K562 (cell line): Measurements from ENCODE around the gene TPRX2. TPM values are rescaled to one million over a fixed set of nuclear protein-coding genes. Genes with fewer than 3 reads are reported as not detected.

Experiments
- ADNP ChIP-seq: fragments of 200-800 bp; sonication (Bioruptor generic); IDR thresholded peaks from 2 replicates; pipeline ENCODE4 v1.6.1; 2016; ENCODE audit warnings: missing genetic modification characterization, missing compliant biosample characterization
- CC2D1A ChIP-seq: fragments of 450-650 bp; IDR thresholded peaks from 2 replicates; pipeline ENCODE4 v1.6.1; 2017; ENCODE audit warnings: mild to moderate bottlenecking
- ETV5 ChIP-seq: sonication (generic); formaldehyde crosslinking; IDR thresholded peaks from 2 replicates; pipeline ENCODE4 v1.4.0; 2020; ENCODE audit warnings: low read depth, mild to moderate bottlenecking, missing genetic modification reagents
- HEY1 ChIP-seq: fragments of 250-450 bp; sonication (Bioruptor Pico); IDR thresholded peaks from 2 replicates; pipeline ENCODE4 v1.5.0; 2020; ENCODE audit warnings: mild to moderate bottlenecking, moderate library complexity, borderline replicate concordance
- KDM4B ChIP-seq, 2 experiments: fragments of 450-650 bp in 1 of 2; sonication (generic) in 1 of 2; IDR thresholded peaks; 2 replicates each; pipeline ENCODE4 v1.6.1; 2016 to 2017; ENCODE audit warnings: borderline replicate concordance in 2 of 2, antibody characterized with exemption in 1 of 2, low read depth in 1 of 2, mild to moderate bottlenecking in 1 of 2
- NFE2 ChIP-seq: IDR thresholded peaks from 2 replicates; pipeline ENCODE4 v1.6.1; 2014; ENCODE audit warnings: antibody characterized with exemption, low read depth
- ZNF583 ChIP-seq: fragments of 250-450 bp; sonication (Bioruptor Pico); IDR thresholded peaks from 2 replicates; pipeline ENCODE4 v1.4.0; 2020
- ZNF707 ChIP-seq: fragments of 250-450 bp; sonication (Bioruptor Pico); conservative IDR thresholded peaks from 2 replicates; pipeline ENCODE4 v1.8.0; 2022; ENCODE audit warnings: inconsistent platforms, mild to moderate bottlenecking, moderate library complexity
- polyA plus RNA-seq, 8 experiments: library from polyadenylated mRNA; depleted of rRNA in 4 of 8; stranded (reverse) in 5 of 8; unstranded in 3 of 8; fragments of >200 nt; fragmentation: Nextera tagmentation in 2 of 8; fragmentation: Illumina TruSeq in 1 of 8; extraction: Ambion mirVana in 2 of 8; extraction: Trizol in 1 of 8; gene quantifications; 2 replicates each; pipeline versions ENCODE4 v1.2.1 to v1.2.3, GENCODE V29; 2011 to 2014; ENCODE audit warnings: inconsistent platforms in 1 of 8, missing spikeins in 1 of 8
- total RNA-seq, 7 experiments: library from RNA; depleted of rRNA in 6 of 7; stranded (reverse); fragments of >200 nt in 6 of 7; fragmentation: Illumina TruSeq in 2 of 7; extraction: Trizol in 2 of 7; gene quantifications; 2 replicates each; pipeline versions ENCODE4 v1.2.1 to v1.2.3, GENCODE V29; 2011 to 2021; ENCODE audit warnings: low replicate concordance in 1 of 7
- TF ChIP-seq, protein P1 (sequence below), 2 experiments: fragments of 450-650 bp; formaldehyde crosslinking in 1 of 2; IDR thresholded peaks; 2 replicates each; pipeline versions ENCODE4 v1.4.0 to v1.6.1; 2014 to 2020; ENCODE audit warnings: mild to moderate bottlenecking in 2 of 2, borderline replicate concordance in 1 of 2, low read depth in 1 of 2
- TF ChIP-seq, protein P2 (sequence below), 2 experiments: fragments of 450-650 bp; conservative IDR thresholded peaks; 2 replicates each; pipeline ENCODE4 v1.6.1; 2017; ENCODE audit warnings: mild to moderate bottlenecking in 2 of 2, moderate library complexity in 2 of 2
- TF ChIP-seq, protein P3 (sequence below): fragments of 450-650 bp; IDR thresholded peaks from 2 replicates; pipeline ENCODE4 v1.6.1; 2017; ENCODE audit warnings: antibody characterized with exemption, mild to moderate bottlenecking

TPRX2 gene
- total and polyA plus RNA-seq, 9 of the 15 experiments (the other 6 are each of a cell fraction or from before 2014, with no cell fraction given) = not detected

DNA sequence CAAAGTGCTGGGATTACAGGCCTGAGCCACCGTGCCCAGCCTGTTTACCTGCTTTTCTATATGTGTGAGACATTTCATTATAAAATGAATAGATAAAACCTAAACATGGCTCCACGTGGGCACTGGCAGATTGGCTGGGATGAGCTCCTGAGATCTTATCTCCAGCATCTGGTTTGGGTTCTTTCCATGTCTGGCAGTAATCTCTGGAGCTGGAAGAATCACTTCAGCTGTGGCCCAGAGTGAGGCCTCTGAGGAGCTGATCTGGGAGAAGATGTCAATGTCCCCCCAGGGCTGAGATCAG lies 32.5 kb downstream of the TPRX2 start (continued):
- TF ChIP-seq, protein P1, sequence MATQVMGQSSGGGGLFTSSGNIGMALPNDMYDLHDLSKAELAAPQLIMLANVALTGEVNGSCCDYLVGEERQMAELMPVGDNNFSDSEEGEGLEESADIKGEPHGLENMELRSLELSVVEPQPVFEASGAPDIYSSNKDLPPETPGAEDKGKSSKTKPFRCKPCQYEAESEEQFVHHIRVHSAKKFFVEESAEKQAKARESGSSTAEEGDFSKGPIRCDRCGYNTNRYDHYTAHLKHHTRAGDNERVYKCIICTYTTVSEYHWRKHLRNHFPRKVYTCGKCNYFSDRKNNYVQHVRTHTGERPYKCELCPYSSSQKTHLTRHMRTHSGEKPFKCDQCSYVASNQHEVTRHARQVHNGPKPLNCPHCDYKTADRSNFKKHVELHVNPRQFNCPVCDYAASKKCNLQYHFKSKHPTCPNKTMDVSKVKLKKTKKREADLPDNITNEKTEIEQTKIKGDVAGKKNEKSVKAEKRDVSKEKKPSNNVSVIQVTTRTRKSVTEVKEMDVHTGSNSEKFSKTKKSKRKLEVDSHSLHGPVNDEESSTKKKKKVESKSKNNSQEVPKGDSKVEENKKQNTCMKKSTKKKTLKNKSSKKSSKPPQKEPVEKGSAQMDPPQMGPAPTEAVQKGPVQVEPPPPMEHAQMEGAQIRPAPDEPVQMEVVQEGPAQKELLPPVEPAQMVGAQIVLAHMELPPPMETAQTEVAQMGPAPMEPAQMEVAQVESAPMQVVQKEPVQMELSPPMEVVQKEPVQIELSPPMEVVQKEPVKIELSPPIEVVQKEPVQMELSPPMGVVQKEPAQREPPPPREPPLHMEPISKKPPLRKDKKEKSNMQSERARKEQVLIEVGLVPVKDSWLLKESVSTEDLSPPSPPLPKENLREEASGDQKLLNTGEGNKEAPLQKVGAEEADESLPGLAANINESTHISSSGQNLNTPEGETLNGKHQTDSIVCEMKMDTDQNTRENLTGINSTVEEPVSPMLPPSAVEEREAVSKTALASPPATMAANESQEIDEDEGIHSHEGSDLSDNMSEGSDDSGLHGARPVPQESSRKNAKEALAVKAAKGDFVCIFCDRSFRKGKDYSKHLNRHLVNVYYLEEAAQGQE (IDR thresholded peaks at IDR 0.05; ENCODE audit: borderline replicate concordance) = 0 out of 2 replicates have a peak, but pooled peaks have one; percentile 5
- TF ChIP-seq, protein P1 (CRISPR knock-in tag; IDR thresholded peaks at IDR 0.05; ENCODE audit: low read depth) = no peak
- TF ChIP-seq ADNP (tag) = 0 out of 2 replicates have a peak, but pooled peaks have one; percentile 8
- TF ChIP-seq, protein P2, sequence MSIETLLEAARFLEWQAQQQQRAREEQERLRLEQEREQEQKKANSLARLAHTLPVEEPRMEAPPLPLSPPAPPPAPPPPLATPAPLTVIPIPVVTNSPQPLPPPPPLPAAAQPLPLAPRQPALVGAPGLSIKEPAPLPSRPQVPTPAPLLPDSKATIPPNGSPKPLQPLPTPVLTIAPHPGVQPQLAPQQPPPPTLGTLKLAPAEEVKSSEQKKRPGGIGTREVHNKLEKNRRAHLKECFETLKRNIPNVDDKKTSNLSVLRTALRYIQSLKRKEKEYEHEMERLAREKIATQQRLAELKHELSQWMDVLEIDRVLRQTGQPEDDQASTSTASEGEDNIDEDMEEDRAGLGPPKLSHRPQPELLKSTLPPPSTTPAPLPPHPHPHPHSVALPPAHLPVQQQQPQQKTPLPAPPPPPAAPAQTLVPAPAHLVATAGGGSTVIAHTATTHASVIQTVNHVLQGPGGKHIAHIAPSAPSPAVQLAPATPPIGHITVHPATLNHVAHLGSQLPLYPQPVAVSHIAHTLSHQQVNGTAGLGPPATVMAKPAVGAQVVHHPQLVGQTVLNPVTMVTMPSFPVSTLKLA (conservative IDR thresholded peaks at IDR 0.05) = peak in 1 of 2 experiments; percentile 75; a peak in 2 of 4 replicates
- TF ChIP-seq ETV5 (CRISPR knock-in tag) = 0 out of 2 replicates have a peak, but pooled peaks have one; percentile 53
- TF ChIP-seq, protein P3, sequence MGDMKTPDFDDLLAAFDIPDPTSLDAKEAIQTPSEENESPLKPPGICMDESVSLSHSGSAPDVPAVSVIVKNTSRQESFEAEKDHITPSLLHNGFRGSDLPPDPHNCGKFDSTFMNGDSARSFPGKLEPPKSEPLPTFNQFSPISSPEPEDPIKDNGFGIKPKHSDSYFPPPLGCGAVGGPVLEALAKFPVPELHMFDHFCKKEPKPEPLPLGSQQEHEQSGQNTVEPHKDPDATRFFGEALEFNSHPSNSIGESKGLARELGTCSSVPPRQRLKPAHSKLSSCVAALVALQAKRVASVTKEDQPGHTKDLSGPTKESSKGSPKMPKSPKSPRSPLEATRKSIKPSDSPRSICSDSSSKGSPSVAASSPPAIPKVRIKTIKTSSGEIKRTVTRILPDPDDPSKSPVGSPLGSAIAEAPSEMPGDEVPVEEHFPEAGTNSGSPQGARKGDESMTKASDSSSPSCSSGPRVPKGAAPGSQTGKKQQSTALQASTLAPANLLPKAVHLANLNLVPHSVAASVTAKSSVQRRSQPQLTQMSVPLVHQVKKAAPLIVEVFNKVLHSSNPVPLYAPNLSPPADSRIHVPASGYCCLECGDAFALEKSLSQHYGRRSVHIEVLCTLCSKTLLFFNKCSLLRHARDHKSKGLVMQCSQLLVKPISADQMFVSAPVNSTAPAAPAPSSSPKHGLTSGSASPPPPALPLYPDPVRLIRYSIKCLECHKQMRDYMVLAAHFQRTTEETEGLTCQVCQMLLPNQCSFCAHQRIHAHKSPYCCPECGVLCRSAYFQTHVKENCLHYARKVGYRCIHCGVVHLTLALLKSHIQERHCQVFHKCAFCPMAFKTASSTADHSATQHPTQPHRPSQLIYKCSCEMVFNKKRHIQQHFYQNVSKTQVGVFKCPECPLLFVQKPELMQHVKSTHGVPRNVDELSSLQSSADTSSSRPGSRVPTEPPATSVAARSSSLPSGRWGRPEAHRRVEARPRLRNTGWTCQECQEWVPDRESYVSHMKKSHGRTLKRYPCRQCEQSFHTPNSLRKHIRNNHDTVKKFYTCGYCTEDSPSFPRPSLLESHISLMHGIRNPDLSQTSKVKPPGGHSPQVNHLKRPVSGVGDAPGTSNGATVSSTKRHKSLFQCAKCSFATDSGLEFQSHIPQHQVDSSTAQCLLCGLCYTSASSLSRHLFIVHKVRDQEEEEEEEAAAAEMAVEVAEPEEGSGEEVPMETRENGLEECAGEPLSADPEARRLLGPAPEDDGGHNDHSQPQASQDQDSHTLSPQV = peak; percentile 57; the same call in 1 of the 2 replicates
- TF ChIP-seq ZNF707 (CRISPR knock-in tag) = no peak
- TF ChIP-seq HEY1 (CRISPR knock-in tag) = no peak
- 0 out of 4 replicates have a peak, but pooled peaks of 1 of the 2 experiments have one; percentile 39 for TF ChIP-seq KDM4B (IDR thresholded peaks at IDR 0.05; ENCODE audit: borderline replicate concordance in 2 of 2, low read depth in 1 of 2)
- no peak for TF ChIP-seq ZNF583 (CRISPR knock-in tag)
- TF ChIP-seq NFE2 = no peak
- TF ChIP-seq CC2D1A = no peak
- TF ChIP-seq, all 486 proteins: peak for 25
